ENCODE data around the gene RYR3.

The RYR3 gene

DNA sequence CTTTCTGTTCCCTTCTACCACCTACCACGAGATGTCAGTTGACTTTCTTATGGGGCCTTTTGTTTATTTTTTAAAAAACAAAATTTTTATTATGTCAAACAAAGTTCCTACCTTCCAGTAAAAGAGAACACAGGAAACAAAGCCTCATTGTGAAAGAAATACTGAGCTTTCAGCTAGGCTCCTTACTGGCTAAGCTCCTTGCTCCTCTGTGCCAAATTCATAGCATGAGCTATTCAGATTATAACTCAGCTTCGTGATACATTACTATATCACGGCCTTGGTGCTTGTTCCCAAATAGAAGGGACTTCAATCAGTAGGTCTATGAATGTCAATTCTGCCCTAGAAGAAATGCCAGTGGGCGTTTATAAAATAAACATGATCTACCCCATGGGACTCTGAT lies 511.7 kb downstream of the RYR3 start:
- no peak for DNase-seq (ENCODE audit: low read depth)
- TF ChIP-seq, protein P1, sequence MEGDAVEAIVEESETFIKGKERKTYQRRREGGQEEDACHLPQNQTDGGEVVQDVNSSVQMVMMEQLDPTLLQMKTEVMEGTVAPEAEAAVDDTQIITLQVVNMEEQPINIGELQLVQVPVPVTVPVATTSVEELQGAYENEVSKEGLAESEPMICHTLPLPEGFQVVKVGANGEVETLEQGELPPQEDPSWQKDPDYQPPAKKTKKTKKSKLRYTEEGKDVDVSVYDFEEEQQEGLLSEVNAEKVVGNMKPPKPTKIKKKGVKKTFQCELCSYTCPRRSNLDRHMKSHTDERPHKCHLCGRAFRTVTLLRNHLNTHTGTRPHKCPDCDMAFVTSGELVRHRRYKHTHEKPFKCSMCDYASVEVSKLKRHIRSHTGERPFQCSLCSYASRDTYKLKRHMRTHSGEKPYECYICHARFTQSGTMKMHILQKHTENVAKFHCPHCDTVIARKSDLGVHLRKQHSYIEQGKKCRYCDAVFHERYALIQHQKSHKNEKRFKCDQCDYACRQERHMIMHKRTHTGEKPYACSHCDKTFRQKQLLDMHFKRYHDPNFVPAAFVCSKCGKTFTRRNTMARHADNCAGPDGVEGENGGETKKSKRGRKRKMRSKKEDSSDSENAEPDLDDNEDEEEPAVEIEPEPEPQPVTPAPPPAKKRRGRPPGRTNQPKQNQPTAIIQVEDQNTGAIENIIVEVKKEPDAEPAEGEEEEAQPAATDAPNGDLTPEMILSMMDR (IDR thresholded peaks at IDR 0.05; ENCODE audit: insufficient read depth, low read depth, low read length, missing control alignments), result no peak

DNA sequence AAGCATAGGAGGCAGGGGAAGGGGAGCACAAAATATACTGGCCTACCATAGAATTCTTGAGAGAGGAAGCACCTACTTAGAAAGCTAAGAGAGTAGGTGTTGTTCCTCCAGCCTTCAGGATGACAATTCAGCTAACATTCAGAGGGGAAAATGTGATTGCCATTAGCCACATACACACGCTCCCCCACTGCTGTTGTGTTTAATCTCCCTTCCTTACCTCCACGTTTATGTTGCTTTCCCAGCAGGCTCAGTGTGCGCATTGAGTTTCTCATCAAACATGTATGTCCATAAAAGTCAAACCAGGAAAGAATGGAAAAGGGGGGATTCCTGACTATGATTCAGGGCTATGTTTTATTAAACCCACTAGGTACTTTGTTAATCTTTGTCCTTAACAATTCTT lies 512.4 kb downstream of the RYR3 start:
- no peak for DNase-seq (ENCODE audit: low read depth)
- TF ChIP-seq, protein P1 (IDR thresholded peaks at IDR 0.05; ENCODE audit: insufficient read depth, low read depth, low read length, missing control alignments), result no peak

More for the DNA sequence above, 511.7 kb downstream of the RYR3 start:
- no peak overlapping the region for H3K4me3 ChIP-seq (ENCODE audit: low read length)

DNA sequence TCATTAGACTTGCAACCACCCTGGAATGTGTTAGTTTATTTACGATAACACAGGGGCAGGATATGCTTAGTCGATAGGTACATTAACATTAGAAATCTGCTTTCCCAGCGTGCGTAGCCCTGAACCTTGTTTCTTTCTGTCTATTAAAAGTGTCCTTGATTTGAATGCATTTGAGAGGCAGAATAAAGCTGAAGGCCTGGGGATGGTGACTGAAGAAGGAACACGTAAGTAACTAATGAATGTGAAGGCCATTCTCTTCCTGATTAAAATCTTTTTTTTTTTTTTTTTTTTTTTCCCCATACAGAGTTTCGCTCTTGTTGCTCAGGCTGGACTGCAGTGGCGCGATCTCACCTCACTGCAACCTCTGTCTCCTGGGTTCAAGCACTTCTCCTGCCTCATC lies 514.7 kb downstream of the RYR3 start:
- no peak overlapping the region for H3K4me3 ChIP-seq (ENCODE audit: low read length)
- TF ChIP-seq, protein P1 (IDR thresholded peaks at IDR 0.05; ENCODE audit: insufficient read depth, low read depth, low read length, missing control alignments), result no peak
- no peak for DNase-seq (ENCODE audit: low read depth)

More for the DNA sequence above, 512.4 kb downstream of the RYR3 start:
- no peak overlapping the region for H3K4me3 ChIP-seq (ENCODE audit: low read length)

DNA sequence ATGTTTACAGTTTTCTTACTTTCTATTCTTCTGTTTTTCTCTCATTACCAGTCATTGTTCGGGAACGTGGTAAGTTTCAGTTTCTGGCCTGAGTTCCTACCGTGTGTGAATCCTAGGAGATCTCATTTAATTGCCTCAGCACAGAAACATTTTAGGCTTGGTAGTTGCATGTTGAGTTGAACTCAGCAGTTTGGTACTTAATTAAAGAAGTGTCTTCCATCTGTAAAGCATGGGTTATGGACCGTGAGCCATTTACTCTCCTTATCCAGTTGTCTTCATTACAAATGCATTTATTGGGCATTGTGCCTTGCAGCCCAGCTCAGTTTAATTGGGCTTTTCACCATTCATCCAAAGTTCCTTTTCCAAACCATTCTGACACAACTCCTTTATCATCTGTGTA lies 515.4 kb downstream of the RYR3 start:
- TF ChIP-seq, protein P1 (IDR thresholded peaks at IDR 0.05; ENCODE audit: insufficient read depth, low read depth, low read length, missing control alignments), result no peak
- no peak overlapping the region for H3K4me3 ChIP-seq (ENCODE audit: low read length)
- DNase-seq (ENCODE audit: low read depth), result no peak

DNA sequence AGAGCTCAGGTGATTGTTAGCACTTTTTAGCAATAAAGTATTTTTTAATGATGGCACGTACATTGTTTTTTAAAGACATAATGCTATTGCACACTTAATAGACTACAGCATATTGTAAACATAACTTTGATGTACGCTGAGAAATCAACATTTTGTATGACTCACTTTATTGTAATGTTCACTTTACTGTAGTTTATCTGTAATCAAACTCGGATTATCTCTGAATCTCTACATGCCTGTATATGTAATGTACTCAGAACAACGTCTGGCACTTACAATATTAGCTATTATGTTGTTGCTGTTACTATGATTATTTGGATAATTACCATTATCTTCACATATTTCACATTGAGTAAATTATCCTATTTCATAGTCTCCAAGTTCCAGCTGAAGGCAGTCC lies 519.6 kb downstream of the RYR3 start:
- DNase-seq (ENCODE audit: low read depth), result no peak
- TF ChIP-seq, protein P1 (IDR thresholded peaks at IDR 0.05; ENCODE audit: insufficient read depth, low read depth, low read length, missing control alignments), result no peak
- H3K4me3 ChIP-seq (ENCODE audit: low read length), result no peak overlapping the region

DNA sequence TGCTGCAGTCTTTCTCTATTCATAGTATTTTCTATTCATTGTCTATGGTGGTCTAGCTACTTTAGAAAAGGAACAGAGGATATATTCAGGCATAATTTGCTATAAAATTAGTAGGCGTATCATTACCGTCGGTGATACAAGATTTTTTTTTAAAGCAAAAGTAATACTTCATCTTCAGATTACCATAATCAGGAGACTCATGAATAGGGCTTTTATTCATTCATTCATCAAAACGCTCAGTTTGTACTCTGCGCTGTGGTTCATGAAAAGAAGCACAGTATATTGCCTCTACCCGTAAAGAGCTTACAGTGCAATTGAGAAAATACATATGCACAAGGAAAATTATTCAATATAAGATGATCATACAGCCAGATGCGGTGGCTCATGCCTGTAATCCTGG lies 520.9 kb downstream of the RYR3 start:
- no peak overlapping the region for H3K4me3 ChIP-seq (ENCODE audit: low read length)
- TF ChIP-seq, protein P1 (IDR thresholded peaks at IDR 0.05; ENCODE audit: insufficient read depth, low read depth, low read length, missing control alignments), result no peak
- no peak for DNase-seq (ENCODE audit: low read depth)

DNA sequence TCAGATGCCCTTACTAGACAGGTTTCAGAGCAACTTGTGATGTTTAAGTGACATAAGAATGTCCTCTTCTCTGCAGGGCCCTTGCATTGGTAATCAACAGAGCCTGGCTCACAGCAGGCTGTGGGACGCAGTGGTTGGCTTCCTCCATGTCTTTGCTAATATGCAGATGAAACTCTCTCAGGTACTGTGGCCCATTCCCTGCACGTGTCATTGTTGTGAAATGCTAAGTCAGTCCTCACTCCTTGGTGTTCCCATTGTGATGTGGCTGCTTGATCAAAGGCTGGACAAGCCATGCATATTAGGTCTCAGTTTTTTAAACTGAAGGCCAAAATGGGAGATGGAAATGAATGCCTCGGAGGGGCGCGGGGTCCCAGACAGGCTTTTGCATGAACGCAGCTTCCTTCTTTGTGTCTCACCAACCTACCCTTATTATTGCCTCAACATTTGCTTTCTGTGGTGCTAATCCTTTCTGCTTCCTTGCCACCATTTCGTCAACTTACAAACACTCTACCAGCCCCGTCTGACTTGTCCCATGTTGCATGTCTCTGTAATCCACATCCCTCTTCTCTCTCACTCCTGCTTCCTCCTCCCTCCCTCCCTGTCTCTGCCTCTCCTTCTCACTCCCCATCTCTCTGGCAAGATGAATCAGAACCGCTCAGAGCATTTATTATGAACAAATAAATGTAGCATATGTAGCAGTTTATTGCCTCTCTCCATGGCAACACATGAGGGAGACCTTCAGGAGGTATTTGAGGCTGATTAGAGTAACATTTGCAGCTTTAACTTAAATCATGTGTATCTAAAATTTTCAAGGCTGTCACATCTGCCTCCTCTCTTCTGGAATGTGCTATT lies 524.4 kb downstream of the RYR3 start:
- TF ChIP-seq, protein P1 (IDR thresholded peaks at IDR 0.05; ENCODE audit: insufficient read depth, low read depth, low read length, missing control alignments), result no peak
- DNase-seq (ENCODE audit: low read depth), result no peak
- no peak overlapping the region for H3K4me3 ChIP-seq (ENCODE audit: low read length)

Measured in epithelial cell of esophagus (primary cell).